Lower leg skin (tissue), 3 donors: ENCODE measurements around the gene ASB8.

Source experiments
- POLR2A ChIP-seq, 2 donors: fragments of 450-650 bp; IDR thresholded peaks; one replicate each; pipeline ENCODE4 v1.6.1; 2016 to 2017; ENCODE audit warnings: antibody characterized with exemption in 2 of 2, mild to moderate bottlenecking in 1 of 2, moderate library complexity in 1 of 2
- TF ChIP-seq, protein P1 (sequence below), 3 donors: fragments of 450-650 bp; IDR thresholded peaks; one replicate each; pipeline ENCODE4 v1.5.1; 2016; ENCODE audit warnings: antibody characterized with exemption in 3 of 3, mild to moderate bottlenecking in 3 of 3, moderate library complexity in 2 of 3

DNA sequence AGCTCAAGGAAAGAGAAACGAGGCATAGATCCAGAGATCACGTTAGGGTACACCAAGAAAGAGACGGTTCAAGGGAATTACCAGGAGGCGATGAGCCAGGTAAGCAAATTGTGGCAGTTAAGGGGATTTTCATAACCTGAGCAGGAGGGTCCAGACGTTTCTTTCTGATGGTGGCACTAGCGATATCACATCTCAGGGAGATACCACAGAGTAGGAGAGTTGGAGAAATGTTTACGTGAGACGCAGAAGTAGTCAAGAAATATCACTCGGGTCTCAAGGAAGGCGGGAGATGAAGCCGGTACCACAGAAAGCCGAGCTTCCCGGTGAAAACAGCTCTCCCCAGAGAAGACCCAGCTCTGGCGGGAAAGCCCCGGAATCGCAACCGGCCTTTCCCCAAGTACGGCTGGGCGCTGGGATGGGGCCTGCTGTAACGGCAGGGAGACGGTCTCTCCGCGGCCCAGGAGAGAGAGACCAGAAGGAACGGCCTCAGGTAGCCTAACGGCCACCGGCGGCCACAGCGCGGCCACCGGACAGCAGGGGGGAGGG is 51.9 kb downstream of the ASB8 start:
- TF ChIP-seq, protein P1, sequence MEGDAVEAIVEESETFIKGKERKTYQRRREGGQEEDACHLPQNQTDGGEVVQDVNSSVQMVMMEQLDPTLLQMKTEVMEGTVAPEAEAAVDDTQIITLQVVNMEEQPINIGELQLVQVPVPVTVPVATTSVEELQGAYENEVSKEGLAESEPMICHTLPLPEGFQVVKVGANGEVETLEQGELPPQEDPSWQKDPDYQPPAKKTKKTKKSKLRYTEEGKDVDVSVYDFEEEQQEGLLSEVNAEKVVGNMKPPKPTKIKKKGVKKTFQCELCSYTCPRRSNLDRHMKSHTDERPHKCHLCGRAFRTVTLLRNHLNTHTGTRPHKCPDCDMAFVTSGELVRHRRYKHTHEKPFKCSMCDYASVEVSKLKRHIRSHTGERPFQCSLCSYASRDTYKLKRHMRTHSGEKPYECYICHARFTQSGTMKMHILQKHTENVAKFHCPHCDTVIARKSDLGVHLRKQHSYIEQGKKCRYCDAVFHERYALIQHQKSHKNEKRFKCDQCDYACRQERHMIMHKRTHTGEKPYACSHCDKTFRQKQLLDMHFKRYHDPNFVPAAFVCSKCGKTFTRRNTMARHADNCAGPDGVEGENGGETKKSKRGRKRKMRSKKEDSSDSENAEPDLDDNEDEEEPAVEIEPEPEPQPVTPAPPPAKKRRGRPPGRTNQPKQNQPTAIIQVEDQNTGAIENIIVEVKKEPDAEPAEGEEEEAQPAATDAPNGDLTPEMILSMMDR (IDR thresholded peaks at IDR 0.05), result no peak
- no peak for TF ChIP-seq POLR2A (IDR thresholded peaks at IDR 0.05)
